ENCODE measurements around the gene TM9SF2. TPM values are rescaled to one million over a fixed set of nuclear protein-coding genes. Genes with fewer than 3 reads are reported as not detected.
"Not testable (repeated sequence)": the region's sequence is repeated elsewhere in the genome, so short reads cannot be mapped to it uniquely, and the experiment has no call there.

Gene TM9SF2
- polyA plus RNA-seq (2014; cell fraction: cytosol; rRNA removed), result 84.4 and 87.0 TPM in 2 replicates
- 31.6 and 35.5 TPM in 2 replicates for polyA plus RNA-seq (2014; cell fraction: nucleus; rRNA removed)

GRCh38 chr13:99501184-99501847 is at the start of gene TM9SF2:
Gene TM9SF2 (plus strand): TSS chr13:99501472. CDS start chr13:99501607, 135 bp downstream.
- DNase-seq (ENCODE audit: low spot score), result peak; percentile 95

GRCh38 chr13:99454518-99455183 is 46.6 kb upstream of the TM9SF2 start:
- no peak for DNase-seq (ENCODE audit: low spot score)

- DNase-seq (ENCODE audit: low spot score), result no peak
Observed at GRCh38 chr13:99459099-99459850, 42.0 kb upstream of the TM9SF2 start.

- not testable (repeated sequence) for DNase-seq (ENCODE audit: low spot score)
Observed at GRCh38 chr13:99460802-99461201, 40.5 kb upstream of the TM9SF2 start.

- DNase-seq (ENCODE audit: low spot score), result no peak
Observed at GRCh38 chr13:99463646-99464397, 37.5 kb upstream of the TM9SF2 start.

GRCh38 chr13:99464441-99464949 is 36.8 kb upstream of the TM9SF2 start:
- DNase-seq (ENCODE audit: low spot score), result no peak

GRCh38 chr13:99465454-99465853 is 35.8 kb upstream of the TM9SF2 start:
- no peak for DNase-seq (ENCODE audit: low spot score)

GRCh38 chr13:99467764-99468163 is 33.5 kb upstream of the TM9SF2 start:
- DNase-seq (ENCODE audit: low spot score), result no peak

GRCh38 chr13:99469041-99469440 is 32.2 kb upstream of the TM9SF2 start:
- no peak for DNase-seq (ENCODE audit: low spot score)

GRCh38 chr13:99470027-99470426 is 31.2 kb upstream of the TM9SF2 start:
- no peak for DNase-seq (ENCODE audit: low spot score)

GRCh38 chr13:99471221-99472121 is 29.8 kb upstream of the TM9SF2 start:
- no peak for DNase-seq (ENCODE audit: low spot score)

- no peak for DNase-seq (ENCODE audit: low spot score)
Observed at GRCh38 chr13:99472122-99472440, 29.2 kb upstream of the TM9SF2 start.

- DNase-seq (ENCODE audit: low spot score), result no peak
Observed at GRCh38 chr13:99473515-99473914, 27.8 kb upstream of the TM9SF2 start.

GRCh38 chr13:99476648-99477047 is 24.6 kb upstream of the TM9SF2 start:
- no peak for DNase-seq (ENCODE audit: low spot score)

GRCh38 chr13:99477493-99477892 is 23.8 kb upstream of the TM9SF2 start:
- DNase-seq (ENCODE audit: low spot score), result no peak

- DNase-seq (ENCODE audit: low spot score), result no peak
Observed at GRCh38 chr13:99481366-99481765, 19.9 kb upstream of the TM9SF2 start.

- DNase-seq (ENCODE audit: low spot score), result no peak
Observed at GRCh38 chr13:99484473-99484872, 16.8 kb upstream of the TM9SF2 start.

GRCh38 chr13:99486996-99487395 is 14.3 kb upstream of the TM9SF2 start:
- DNase-seq (ENCODE audit: low spot score), result no peak

- DNase-seq (ENCODE audit: low spot score), result no peak
Observed at GRCh38 chr13:99489028-99489427, 12.2 kb upstream of the TM9SF2 start.

GRCh38 chr13:99491750-99492149 is 9.5 kb upstream of the TM9SF2 start:
- DNase-seq (ENCODE audit: low spot score), result not testable (repeated sequence)

All from SK-N-DZ (cell line).